Fibroblast of skin of right biceps (primary cell): Measurements from ENCODE around the gene SLCO4C1.

Source experiments
- DNase-seq: peaks from one replicate; pipeline ENCODE4 v3.0.0-alpha.2; 2013

Gene SLCO4C1

DNA sequence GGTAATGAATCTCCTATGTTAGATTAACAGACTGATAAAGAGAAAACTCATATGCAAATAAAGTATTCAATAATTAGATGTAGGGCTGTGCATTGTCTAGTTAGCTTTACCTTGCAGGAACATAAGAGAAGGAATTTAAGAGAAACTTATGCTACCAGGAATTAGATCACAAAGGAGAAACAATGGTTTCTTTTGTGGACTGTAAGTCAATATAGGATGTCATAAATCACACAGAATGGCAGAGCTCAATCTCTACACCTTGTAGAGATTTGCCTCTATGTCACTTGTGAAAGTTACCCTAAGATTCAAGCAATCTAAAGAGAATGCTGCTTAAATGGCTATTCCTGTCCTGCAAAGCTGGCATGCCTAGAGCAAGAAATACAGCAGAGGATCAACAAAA lies 26.0 kb downstream of the SLCO4C1 start:
- no peak for DNase-seq

DNA sequence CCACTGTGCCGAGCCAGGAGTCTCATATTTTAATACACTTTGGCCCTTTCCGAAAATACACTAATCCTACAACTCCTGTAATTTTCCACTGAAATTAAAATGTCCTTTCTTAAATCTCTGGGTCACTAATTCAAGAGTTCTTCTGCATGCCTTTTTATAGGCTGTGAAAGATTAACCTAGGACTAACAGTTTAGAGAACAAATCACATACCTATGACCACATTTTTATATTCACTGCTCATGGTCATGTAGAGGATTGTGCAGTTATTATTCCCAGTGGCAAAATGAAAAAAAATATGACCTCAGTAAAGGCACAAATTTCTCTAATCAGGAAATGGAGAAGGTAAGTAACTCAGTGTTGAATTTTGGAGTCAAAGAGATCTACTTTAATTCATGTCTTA lies 33.4 kb downstream of the SLCO4C1 start:
- no peak for DNase-seq

DNA sequence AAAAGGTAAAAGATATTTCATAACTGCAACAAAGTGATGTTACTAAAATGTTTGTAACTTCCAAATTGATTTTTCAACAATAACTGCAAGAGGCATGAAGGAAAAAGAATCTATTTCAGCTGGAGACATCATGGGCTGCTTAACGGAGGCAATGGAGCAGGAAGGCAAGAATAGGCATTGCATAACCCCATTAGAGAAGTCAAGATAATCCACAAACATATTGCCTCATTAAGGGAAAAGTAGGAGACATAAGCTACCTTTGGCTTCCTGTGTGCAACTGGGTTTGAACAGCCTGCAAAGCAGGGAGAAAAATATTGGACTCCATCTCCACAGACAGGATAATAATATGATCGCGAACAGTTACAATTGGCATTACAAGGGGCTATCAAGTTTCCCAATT lies 46.7 kb downstream of the SLCO4C1 start:
- DNase-seq: no peak

DNA sequence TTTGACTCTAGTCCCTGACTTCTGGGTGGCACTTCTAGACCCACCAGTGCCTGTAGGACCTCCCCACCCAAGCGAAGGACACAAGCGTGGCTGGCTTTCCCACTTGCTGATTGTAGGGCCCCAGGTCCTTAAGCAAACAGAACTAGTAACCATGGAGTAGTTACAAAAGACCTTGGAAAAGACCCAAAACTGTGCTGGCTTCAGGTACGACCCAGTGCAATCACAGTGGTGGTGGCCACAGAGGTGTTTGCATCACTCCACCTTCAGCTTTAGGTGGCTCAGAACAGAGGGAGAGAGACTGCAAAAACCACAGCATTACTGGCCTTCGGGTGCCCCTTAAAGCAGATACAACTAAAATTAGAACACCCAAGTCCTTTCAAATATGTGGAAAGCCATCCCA lies 52.9 kb downstream of the SLCO4C1 start:
- no peak for DNase-seq

DNA sequence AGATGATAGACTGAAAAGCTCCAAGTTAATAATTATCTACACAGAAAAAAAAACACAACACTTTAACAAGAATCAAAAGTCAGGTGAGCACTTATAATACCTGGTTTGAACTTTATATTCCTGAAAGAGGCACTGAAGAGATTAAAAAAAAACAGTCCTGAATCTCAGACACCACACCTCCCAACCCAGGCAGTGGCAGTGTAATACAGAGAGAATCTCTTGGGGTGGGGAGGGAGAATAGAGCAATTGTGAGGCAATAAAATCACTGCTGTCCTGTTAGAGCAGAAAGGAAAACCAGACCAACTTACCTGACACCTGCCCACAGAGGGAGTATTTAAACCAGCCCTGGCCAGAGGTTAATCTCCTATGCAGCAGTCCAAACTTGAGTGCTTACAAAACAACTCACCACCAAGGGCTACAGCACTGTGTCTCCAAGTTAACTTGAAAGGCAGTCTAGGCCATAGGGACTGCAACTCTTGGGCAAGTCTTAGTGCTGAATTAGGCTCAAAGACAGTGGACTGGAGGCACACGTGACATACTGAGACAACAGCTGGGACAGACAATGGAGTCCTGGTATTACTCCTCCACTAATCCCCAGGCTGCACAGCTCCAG lies 54.2 kb downstream of the SLCO4C1 start:
- no peak for DNase-seq

DNA sequence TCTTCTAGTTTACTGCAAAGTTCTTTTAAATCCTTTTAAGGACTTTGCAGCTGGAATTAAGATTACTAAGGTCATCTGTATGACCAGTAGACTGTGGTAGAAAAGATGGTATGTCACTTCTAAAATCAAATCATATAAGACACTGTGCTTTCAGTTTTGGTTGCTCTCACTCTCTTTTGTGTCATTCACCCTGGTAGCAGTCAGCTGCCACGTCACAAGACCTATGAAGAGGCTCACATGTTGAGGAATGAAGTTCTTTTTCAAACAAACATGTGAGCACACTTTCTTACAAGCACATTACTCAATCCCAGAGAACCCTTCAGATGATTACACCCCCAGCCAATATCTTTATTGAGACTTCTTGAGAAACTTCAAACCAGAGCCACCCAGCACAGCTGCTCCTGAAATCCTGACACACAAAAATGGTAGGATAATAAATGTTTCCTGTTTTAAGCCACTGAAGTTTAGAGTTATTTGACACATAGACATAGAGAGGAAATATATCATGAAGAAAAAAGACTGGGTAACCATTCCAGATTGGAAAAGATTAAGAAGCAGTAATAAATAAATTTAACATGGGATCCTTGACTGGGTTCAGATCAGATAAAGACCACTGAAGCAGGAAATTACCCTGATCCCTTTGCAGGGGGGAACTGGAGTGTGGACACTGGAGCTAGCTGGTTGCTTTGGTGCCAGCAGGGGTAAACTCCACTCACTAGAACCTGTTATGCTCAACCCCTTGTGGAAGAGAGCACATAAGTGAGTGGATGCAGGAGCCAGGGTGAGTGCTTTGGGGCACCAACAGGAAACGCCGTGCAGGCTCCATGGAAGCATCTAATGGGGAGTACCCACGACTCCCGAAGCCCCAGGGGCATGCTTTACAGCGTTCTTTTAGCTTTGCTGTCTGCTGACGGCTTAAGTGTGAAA lies 64.1 kb downstream of the SLCO4C1 start:
- DNase-seq: no peak

DNA sequence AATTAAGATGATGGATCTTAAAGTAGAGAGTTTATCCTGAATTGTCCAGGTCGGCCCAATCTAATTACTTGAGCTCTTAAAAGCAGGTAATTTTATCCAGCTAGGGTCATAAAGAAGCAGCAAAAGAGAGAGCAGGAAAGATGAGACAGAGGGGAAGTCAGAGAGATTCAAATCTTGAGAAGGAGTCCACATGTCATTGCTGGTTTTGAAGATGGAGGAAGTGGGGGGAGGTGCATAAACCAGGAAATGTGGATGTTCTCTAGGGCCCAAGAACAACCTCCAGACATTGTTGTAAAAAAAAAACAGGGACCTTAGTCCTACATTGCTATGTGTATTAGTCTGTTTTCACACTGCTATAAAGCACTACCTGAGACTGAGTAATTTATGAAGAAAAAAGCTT lies 66.4 kb downstream of the SLCO4C1 start:
- no peak for DNase-seq

DNA sequence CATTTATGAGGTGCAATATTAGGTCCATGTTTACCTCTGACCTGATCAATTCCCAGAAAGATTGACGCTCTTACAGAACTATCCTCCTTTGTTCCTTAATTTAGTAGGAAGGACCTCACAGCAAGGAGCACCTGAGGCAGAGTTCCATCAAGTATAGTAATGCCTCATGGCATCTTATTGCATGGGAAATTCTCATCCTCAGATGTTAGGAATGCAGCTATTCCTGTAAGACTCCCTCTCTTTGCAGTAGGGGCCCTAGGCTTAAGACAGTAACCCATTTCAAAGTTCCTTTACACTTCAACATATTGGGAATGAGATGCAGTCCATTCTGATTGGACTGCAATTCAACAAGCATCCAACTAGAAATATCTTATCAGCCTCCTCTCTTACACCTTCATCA lies 69.8 kb downstream of the SLCO4C1 start:
- no peak for DNase-seq

DNA sequence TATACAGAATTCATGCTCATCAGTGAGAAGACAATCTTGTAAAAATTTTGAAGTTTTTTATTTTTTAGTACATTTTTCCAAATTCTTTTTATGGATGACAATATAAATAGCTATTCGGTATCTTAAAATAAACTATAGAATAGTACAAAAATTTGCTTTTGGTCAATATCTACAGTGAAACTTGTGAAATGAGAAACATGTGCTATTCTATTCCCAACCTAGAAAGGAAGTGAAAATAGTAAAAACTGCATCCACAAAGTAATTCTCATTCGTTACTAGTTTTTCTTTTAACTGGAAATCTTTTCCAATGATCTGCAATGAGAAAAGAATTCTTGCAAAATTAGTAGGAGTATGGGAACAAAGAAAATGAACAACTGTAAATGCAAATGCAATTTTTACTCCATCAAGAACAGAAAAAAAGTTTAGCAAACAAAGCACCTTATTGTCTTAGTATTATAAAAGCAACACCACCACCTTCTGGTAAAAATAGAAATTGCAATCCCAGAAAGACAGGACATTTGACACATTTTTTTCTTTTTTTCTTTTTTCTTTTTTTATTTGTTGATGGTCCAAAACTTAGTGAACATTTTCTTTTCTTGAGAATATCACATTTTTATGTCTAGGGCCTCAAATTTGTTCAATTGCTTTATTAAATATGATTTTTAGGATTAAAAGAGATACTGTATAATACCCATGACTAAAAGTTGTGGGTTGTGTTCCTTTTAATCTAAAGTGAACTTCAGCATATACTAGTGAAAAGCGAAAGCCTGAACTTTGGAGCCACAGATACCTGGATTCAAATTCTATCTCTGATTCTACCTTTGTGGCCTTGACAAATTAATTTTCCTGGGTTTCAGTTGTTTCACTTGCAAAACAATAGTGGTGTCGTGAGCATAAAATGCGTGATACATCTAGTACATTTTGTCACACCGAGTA lies 72.3 kb downstream of the SLCO4C1 start:
- peak; percentile 13 for DNase-seq

DNA sequence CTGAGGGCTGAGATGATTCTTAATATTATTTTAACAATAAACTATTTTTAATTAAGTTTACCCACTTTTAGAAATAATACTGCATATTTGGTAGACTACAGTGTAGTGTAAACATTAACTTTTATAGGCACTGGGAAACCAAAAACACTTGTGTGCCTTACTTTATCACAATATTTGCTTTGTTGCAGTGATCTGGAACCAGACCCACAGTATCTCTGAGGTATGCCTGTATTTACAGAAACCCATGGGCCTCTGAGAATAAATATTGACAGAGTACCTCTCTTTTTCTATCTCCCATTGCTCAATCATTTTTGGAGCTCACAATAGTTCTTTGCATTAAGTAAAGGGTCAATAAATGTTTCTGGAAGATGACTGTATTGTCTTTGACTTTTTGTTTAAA lies 73.3 kb downstream of the SLCO4C1 start:
- DNase-seq: no peak

DNA sequence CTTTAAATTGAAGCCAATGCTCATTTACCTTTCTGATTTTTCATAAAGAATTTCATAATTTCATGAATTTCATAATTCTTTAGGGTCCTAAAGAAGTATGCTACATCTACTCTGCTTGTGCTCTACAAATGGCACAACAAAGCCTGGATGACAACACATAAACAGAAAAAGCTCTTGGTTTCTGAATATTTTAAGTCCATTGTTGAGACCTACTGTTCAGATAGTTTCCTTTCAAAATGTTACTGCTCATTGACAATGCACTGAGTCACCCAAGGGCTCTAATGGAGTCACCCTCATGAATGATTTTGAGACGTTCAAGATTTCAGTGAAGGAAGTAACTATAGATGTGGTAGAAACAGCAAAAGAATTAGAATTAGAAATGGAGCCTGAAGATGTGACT lies 74.1 kb downstream of the SLCO4C1 start:
- DNase-seq: no peak

DNA sequence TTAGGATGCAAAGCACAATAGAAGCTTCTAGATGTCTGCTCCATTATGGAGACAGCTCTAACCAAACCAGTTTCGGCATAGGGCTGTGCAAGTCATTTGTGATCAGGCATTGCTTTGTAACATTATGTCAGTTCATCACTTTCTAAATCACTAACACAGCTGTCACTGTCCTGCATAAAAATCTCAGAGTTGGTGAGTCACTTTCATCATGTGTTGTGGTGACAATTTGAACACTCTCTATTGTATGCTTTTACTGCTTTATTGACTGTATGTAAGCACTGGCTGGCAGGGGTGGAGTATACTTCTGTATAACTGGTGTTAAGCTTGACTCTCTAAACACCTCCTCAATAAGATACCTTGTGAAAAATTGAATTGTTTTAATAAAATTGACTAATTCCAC lies 77.9 kb downstream of the SLCO4C1 start:
- no peak for DNase-seq

DNA sequence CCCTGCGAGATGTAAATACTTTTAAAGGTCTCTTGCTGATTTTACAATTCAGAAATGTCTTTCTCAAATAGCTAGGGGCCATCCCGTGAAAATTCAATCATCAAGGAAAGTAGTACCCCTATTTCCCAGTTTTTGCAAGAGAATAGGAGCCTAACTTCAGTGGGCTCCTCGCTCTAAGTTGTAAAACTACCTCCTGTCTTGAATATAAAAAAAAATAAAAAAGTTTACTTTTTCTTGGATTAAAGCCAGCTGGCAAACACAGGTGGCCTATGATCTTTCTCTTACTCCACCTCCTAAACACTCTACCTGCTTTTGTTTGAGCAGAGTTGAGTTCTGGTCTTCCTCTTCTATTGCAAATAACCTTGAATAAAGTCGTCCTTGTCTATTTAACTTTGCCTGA lies 79.4 kb downstream of the SLCO4C1 start:
- no peak for DNase-seq

DNA sequence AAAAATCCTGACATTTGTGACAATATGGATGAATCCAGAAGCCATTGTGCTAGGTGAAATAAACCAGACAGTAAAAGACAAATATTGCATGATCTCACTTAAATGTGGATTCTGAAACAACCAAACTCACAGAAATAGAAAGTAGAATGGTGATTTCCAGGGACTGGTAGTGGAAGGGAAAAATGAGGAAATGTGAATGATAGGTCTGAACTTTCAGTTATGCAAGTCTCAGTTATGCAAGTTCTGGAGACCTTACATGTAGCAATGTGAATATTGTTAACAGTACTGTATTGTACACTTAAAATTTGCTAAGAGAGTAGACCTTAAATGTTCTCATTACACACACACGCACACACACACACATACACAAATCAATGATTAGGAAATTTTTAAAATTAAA lies 84.9 kb downstream of the SLCO4C1 start:
- DNase-seq: no peak

DNA sequence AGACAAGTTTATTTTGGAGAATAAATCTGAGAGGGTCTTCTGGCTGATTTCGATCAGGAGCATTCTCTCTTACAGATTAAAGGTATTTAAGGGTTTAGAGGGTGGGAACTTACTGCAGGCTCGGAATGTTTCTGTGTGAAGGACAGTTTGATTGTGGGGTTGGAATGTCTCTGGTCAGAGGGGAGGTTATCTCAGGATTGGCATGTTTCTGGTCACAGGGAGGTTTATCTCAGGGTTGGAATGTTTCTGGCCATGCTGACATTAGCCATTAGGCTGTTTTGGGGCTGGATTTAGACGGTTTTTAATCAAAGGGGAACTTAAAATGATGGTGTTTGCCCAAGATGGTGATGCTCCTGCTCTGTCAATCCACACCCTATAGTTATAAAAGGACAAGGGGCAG lies 95.2 kb downstream of the SLCO4C1 start:
- DNase-seq: no peak

DNA sequence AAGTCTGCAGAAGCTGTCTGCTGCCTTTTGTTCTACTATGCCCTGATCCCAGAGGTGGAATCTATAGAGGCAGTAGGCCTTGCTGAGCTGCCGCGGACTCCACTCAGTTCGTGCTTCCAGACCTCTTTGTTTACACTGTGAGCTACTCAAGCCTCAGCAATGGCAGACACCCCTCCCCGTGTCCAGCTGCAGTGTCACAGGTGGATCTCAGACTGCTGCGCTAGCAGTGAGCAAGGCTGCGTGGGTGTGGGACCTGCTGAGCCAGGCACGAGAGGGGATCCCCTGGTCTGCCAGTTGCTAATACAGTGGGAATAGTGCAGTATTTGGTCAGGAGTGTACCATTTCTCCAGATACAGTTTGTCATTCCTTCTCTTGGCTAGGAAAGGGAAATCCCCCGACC lies 99.6 kb downstream of the SLCO4C1 start:
- DNase-seq: no peak
